Duodenal mucosa (tissue), 2 donors: ENCODE measurements around the gene QSER1.
"Not testable (repeated sequence)": the region's sequence is repeated elsewhere in the genome, so short reads cannot be mapped to it uniquely, and the experiment has no call there.

ENCODE experiments used
- H3K27ac ChIP-seq: one replicate; pipeline ENCODE4 v1.7.0; 2013; ENCODE audit warnings: low read depth, low read length
- H3K27me3 ChIP-seq, 2 donors: one replicate each; pipeline ENCODE4 v1.7.0; 2013; ENCODE audit warnings: low read length in 2 of 2, control low read depth in 1 of 2; ENCODE audit not compliant: insufficient read depth in 2 of 2, control insufficient read depth in 1 of 2
- H3K36me3 ChIP-seq, 2 donors: one replicate each; pipeline ENCODE4 v1.7.0; 2013; ENCODE audit warnings: low read length in 2 of 2, control low read depth in 1 of 2; ENCODE audit not compliant: insufficient read depth in 2 of 2, control insufficient read depth in 1 of 2
- H3K4me1 ChIP-seq, 2 donors: one replicate each; pipeline ENCODE4 v1.7.0; 2013; ENCODE audit warnings: low read length in 2 of 2, control low read depth in 1 of 2; ENCODE audit not compliant: insufficient read depth in 2 of 2, control insufficient read depth in 1 of 2
- H3K4me3 ChIP-seq, 2 donors: one replicate each; pipeline ENCODE4 v1.7.0; 2013; ENCODE audit warnings: low read length in 2 of 2, low read depth in 1 of 2
- H3K9ac ChIP-seq, 2 donors: one replicate each; pipeline ENCODE4 v1.7.0; 2013; ENCODE audit warnings: low read length in 2 of 2, low read depth in 1 of 2
- H3K9me3 ChIP-seq, 2 donors: one replicate each; pipeline ENCODE4 v1.7.0; 2013; ENCODE audit warnings: low read length in 2 of 2, control low read depth in 1 of 2; ENCODE audit not compliant: control insufficient read depth in 1 of 2

The QSER1 gene

DNA sequence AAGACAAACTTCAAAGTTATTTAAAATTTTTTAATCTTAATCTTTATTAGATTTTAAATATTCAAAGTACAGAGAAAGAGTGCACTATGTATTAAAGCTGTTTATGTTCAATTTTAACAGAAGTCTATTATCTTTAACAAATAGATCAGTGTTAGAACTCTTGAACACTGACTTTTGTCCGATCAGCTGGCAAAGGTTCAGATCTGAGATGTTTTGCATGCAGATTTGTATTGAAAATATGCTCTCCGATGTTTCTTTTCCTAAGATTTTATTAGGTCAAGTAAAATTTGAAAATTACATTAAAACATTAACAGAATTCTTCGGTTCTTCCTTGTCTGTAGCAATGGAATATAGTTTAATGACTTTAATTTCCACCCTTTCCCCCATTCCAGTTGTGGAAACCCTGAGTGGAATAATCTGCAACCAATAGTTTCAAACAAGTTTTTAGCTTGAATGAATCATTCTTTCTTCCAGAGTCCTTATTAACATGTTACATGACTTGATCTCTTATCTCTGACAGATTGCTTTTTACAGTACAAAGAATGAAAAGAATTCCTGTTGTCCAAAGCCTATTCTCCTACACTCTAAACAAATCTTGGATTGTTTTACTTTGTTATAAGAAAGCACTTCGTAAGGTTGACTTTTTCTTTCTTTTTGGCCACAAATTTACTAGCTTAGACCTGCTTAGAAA, 135.4 kb downstream of the QSER1 start:
- H3K9me3 ChIP-seq, result no peaks in the 10 kb centered on the region
- H3K9ac ChIP-seq, result no peak overlapping the region
- H3K4me3 ChIP-seq, result no peak overlapping the region

DNA sequence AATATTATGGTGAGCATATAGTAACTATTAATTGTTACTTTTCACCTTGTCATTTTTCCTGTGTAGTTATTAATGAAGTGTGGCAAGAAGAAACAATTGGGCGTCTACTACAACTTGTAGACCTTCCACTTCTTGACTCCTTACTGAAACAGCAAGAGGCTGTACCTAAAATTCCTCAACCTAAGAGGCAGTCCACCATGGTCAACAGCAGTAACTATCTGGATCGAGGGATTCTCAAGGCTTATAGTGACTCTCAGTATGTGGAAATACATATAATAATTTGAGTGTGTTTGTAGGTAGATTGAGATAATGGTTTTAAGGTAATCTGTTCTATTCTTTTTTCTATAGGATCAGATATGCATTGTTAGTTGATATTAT, 135.9 kb downstream of the QSER1 start:
- Histone ChIP-seq H3K9me3 (no peaks in the 10 kb centered on the region), H3K9ac (no peak overlapping the region), H3K36me3 (peaks cover 0 to 9% of the 10 kb centered on the region in 2 donors), H3K4me1 (peaks cover 0 to 6% of the 10 kb centered on the region in 2 donors), H3K27me3 (no peaks in the 10 kb centered on the region), H3K4me3 (no peak overlapping the region), H3K27ac (no peak overlapping the region)

More for the DNA sequence above, 135.4 kb downstream of the QSER1 start:
- Histone ChIP-seq H3K4me1 (peaks cover 0 to 6% of the 10 kb centered on the region in 2 donors), H3K36me3 (peaks cover 0 to 9% of the 10 kb centered on the region in 2 donors), H3K27me3 (no peaks in the 10 kb centered on the region), H3K27ac (no peak overlapping the region)

DNA sequence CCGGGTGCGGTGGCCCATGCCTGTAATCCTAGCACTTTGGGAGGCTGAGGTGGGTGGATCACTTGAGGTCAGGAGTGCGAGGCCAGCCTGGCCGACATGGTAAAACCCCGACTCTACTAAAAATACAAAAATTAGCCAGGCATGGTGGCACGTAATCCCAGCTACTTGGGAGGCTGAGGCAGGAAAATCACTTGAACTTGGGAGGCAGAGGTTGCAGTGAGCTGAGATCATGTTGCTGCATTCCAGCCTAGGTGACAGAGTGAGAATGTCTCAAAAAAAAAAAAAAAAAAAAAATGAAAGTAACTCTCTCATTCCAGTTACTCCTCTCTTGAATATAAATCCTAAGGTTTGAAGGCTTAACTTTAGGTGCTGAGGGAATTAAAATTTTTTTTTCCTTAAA, 136.6 kb downstream of the QSER1 start:
- not testable (repeated sequence) for H3K27ac ChIP-seq, H3K36me3 ChIP-seq, H3K4me1 ChIP-seq, H3K9me3 ChIP-seq, H3K27me3 ChIP-seq, H3K4me3 ChIP-seq, H3K9ac ChIP-seq
